IPS-18a (cell line): ENCODE measurements around the gene ITM2B.
A peak's percentile ranks its signal among the peaks of the same experiment; 100 is the strongest.
"Not testable (repeated sequence)": the region's sequence is repeated elsewhere in the genome, so short reads cannot be mapped to it uniquely, and the experiment has no call there.

Experiments used
- H3K27ac ChIP-seq: one replicate; pipeline ENCODE4 v1.5.1; 2013; ENCODE audit warnings: low read length
- H3K27me3 ChIP-seq: one replicate; pipeline ENCODE4 v1.6.1; 2013; ENCODE audit warnings: mild to moderate bottlenecking, low read length; ENCODE audit not compliant: control insufficient read depth, insufficient read depth
- H3K36me3 ChIP-seq: one replicate; pipeline ENCODE4 v1.6.1; 2013; ENCODE audit warnings: low read depth, low read length; ENCODE audit not compliant: control insufficient read depth
- H3K4me1 ChIP-seq: one replicate; pipeline ENCODE4 v1.6.1; 2013; ENCODE audit warnings: low read depth, low read length; ENCODE audit not compliant: control insufficient read depth
- H3K4me3 ChIP-seq: one replicate; pipeline ENCODE4 v1.5.1; 2013; ENCODE audit warnings: low read length
- H3K9ac ChIP-seq: one replicate; pipeline ENCODE4 v1.6.1; 2013; ENCODE audit warnings: mild to moderate bottlenecking, low read length, moderate library complexity
- H3K9me3 ChIP-seq: one replicate; pipeline ENCODE4 v1.6.1; 2013; ENCODE audit warnings: low read depth, low read length; ENCODE audit not compliant: control insufficient read depth

ITM2B gene

DNA sequence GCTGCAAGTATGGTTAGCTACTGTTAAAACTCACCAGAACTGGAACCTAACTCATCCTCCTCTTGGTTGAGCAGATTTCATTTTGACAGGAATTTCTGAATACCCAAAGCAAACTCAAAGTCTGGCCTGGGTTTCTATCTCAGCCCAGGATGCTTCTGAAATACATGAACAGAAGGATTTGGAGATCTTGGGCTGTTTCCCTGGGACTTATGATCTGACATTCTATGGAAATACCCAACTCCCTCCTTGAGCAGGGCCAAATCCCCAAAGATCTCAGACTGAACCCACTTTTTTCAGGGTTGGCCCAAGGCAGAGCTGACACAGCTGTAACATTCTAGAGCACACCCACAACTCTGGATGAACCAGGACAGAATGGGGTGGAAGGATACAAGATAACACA is 1.1 kb upstream of the ITM2B start:
- H3K27ac ChIP-seq, result no peak overlapping the region
- H3K4me1 ChIP-seq, result peaks cover 28% of the 10 kb centered on the region
- no peaks in the 10 kb centered on the region for H3K36me3 ChIP-seq
- peaks cover 18% of the 10 kb centered on the region for H3K27me3 ChIP-seq
- no peaks in the 10 kb centered on the region for H3K9me3 ChIP-seq
- H3K9ac ChIP-seq, result no peak overlapping the region
- peak overlapping the region; percentile 84 for H3K4me3 ChIP-seq

DNA sequence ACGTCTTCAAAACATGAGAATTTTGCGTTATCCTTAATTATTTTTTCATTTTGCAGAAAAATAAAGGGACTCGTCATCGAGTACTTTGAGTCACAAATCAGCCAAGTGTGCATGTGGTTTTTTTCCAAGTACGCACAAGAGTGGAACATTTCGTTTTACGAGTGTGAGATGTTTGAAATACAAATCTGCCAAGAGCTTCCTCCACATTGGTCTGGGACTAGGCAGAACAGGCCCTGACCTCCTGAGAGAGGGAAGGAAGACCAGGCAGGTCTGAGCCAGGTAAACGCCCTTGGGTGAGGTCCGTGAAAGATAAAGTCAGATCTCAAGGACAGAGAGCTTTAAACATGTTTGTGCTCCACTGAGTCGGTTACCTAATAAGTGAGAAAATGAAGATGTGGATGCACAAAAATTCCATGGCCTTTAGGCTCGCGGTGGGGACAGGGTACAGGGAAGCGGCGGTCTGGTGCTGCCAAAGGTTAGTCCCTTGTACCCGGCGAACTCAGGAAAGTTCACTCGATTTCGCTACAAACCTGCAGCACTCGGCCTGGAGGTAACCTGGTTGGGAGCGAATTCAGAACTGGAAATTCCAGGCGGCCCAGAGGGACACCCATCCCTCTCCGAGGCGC is 473 bp upstream of the ITM2B start:
- Histone ChIP-seq H3K27ac (no peak overlapping the region), H3K36me3 (no peaks in the 10 kb centered on the region), H3K4me1 (peaks cover 34% of the 10 kb centered on the region), H3K9me3 (no peaks in the 10 kb centered on the region), H3K9ac (peak overlapping the region; percentile 87), H3K4me3 (peak overlapping the region; percentile 84), H3K27me3 (peaks cover 18% of the 10 kb centered on the region)

DNA sequence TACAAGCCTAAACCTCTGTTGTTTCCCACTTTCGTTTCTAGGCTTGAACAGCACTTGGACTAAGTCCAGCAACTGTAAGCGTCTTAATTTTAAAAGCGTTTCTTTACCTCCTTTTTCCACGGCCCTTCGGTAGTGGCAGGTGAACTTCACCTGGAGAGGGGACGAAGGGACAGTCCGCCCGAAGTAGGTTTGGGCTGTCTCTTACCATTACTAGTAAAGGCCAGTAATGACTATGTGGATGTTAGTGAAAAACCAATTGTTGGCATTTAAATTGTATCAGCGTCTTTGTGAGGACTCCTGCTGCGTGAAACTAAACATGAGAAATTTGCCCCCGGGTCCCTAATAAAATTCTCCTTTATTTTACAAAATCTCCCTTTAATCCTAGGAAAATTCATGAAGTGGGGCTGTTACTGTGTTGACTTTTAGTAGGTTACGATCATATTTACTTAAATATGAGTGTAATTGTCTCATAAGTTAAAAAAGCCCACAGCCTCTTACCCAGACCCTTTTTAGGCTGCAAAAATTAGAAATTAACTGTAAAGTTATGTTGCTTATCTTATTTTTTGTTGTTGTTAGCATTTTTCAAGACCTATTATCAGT is 983 bp downstream of the ITM2B start:
- peaks cover 44% of the 10 kb centered on the region for H3K4me1 ChIP-seq
- H3K9ac ChIP-seq, result peak overlapping the region; percentile 87
- no peak overlapping the region for H3K27ac ChIP-seq
- H3K9me3 ChIP-seq, result no peaks in the 10 kb centered on the region
- H3K4me3 ChIP-seq, result peak overlapping the region; percentile 84
- H3K36me3 ChIP-seq, result no peaks in the 10 kb centered on the region
- peaks cover 18% of the 10 kb centered on the region for H3K27me3 ChIP-seq

DNA sequence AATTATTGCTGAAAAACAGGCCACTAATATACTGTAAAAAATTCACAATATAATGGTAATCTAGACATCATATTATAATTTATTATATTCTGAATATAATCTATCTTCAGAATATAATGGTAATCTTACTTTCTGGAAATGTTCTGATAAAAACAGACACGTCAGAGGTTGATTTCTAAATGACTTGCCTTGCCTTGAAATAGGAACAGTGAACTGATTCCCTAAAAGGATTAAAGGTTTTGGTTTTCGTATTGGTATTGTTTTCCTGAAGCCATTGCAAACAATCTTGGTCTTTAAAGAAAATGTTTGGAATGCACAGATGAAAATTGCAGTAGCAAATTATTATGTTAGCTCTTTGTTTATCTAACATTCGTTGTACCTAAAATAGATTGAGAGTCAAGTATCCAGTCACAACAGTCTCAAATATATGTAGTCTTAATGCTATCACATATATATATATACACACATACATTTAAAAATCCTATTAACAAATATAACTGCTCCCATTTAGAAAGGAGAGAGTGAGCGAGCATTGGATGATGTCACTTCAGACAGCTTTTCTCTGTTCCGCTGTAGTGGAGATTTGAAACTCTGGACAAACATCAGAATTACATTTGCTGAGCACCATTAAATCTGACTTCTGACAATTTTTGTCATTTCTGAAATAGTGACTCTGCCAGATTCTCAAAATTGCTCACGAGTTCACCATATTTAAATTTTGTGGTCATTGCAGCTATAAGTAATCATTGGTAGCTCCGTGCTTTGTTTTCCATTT is 1.7 kb downstream of the ITM2B start:
- H3K27me3 ChIP-seq, result peaks cover 18% of the 10 kb centered on the region
- H3K27ac ChIP-seq, result no peak overlapping the region
- no peaks in the 10 kb centered on the region for H3K9me3 ChIP-seq
- H3K4me3 ChIP-seq, result peak overlapping the region; percentile 84
- peak overlapping the region; percentile 87 for H3K9ac ChIP-seq
- peaks cover 44% of the 10 kb centered on the region for H3K4me1 ChIP-seq
- no peaks in the 10 kb centered on the region for H3K36me3 ChIP-seq

DNA sequence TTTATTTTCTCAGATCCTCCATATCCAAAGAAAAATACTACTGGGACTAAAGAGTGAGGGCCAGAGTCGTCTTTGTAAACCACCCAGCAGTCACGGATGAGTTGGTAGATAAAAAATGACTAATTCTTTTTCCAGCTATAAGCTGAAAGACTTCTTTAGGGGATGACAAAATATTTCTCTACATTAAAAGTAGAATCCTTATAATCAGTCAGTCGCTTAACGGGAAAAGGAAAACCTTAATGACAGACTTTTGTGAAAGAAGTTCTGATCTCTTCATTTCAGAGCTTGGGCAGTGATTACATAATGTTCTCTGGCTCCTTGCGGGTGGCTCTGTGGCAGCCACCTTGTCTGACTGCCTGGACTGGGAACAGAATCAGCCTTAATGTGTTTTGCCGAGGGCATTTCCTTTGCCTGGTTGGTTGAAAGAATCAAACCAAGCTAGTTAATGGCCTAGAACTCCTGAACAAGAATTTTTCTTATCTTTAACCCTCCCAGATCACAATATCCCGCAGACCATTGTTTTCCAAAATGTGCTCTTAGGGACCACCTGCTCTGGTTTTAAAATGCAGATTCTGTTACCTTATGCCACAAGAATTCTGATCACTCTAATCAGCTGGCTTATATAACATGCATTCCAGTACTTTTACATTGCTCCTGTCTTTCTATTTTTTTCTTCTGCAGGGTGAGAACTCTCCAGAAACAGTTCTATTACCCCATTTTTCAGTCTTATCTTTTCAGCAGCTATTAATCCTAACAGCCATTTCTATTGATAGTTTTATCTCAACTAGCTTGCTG is 2.5 kb downstream of the ITM2B start:
- peaks cover 18% of the 10 kb centered on the region for H3K27me3 ChIP-seq
- peak overlapping the region; percentile 14 for H3K9ac ChIP-seq
- peak overlapping the region; percentile 2 for H3K27ac ChIP-seq
- H3K4me3 ChIP-seq, result peak overlapping the region; percentile 84
- H3K36me3 ChIP-seq, result no peaks in the 10 kb centered on the region
- H3K9me3 ChIP-seq, result no peaks in the 10 kb centered on the region
- H3K4me1 ChIP-seq, result peaks cover 44% of the 10 kb centered on the region

DNA sequence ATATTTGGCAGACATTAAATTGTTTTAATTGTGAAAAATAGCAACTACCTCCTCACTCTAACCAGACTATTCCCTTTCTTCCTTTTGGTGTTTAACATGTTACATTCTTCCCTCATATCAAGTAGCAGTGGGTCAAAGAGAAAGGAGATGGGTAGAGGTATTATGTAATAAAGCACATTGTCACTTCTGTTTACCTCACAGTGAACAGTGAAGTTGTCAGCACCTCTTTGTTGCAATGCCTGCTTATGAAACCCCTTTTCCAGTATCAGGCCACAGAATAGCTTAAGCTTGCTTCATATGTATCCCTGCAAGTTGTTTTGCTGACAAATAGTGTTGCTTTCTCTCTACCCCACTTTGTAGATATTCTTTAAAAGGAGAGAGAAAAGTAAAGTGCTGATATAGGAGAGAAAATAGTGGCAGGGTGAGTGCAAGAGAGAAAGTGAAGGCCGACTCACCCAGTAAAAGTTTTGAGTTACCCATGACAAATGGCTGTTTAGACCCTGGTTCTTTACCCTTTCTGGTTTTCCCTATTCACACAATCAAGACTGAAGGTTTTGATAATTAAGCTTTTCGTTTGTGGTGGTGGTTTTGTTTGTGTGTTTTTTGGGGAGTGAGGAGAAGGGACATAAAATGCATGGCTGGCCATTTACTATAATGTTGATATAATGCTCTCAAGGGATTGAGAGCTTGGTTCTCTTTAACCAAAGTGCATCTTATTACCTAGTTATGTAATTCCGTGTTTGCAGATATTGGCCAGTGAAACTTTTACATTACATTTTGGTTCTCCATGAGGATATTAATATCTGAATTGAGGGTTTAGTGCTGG is 3.7 kb downstream of the ITM2B start:
- Histone ChIP-seq H3K27me3 (peaks cover 9% of the 10 kb centered on the region), H3K4me3 (peak overlapping the region; percentile 19), H3K9me3 (no peaks in the 10 kb centered on the region), H3K27ac (peak overlapping the region; percentile 16), H3K9ac (no peak overlapping the region), H3K36me3 (no peaks in the 10 kb centered on the region), H3K4me1 (peaks cover 44% of the 10 kb centered on the region)

DNA sequence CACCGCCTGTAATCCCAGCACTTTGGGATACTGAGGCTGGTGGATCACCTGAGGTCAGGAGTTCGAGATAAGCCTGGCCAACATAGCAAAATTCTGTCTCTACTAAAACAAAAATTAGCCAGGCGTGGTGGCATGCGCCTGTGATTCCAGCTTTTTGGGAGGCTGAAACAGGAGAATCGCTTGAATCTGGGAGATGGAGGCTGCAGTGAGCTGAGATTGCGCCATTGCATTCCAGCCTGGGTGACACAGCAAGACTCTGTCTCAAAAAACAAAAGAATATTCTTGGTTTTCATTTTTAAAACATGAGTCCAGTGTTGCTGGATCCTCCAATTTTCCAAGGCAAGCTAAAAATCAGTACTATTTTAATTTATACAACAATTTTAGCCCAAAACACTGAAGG is 6.4 kb downstream of the ITM2B start:
- H3K9ac ChIP-seq, H3K27ac ChIP-seq, H3K27me3 ChIP-seq, H3K36me3 ChIP-seq, H3K4me3 ChIP-seq, H3K9me3 ChIP-seq: not testable (repeated sequence)
- H3K4me1 ChIP-seq, result peaks cover 40% of the 10 kb centered on the region

- Histone ChIP-seq H3K4me3 (no peak overlapping the region), H3K4me1 (peaks cover 19% of the 10 kb centered on the region), H3K27me3 (no peaks in the 10 kb centered on the region)
Observed at GRCh38 chr13:48241651-48242050, 8.6 kb downstream of the ITM2B start.

GRCh38 chr13:48242677-48243076 is 9.7 kb downstream of the ITM2B start:
- no peak overlapping the region for H3K9ac ChIP-seq
- H3K4me1 ChIP-seq, result peaks cover 8% of the 10 kb centered on the region
- no peak overlapping the region for H3K27ac ChIP-seq
- H3K36me3 ChIP-seq, result no peaks in the 10 kb centered on the region
- no peak overlapping the region for H3K4me3 ChIP-seq
- H3K27me3 ChIP-seq, result no peaks in the 10 kb centered on the region
- H3K9me3 ChIP-seq, result no peaks in the 10 kb centered on the region

More at GRCh38 chr13:48241651-48242050, 8.6 kb downstream of the ITM2B start:
- H3K36me3 ChIP-seq, result no peaks in the 10 kb centered on the region
- H3K9me3 ChIP-seq, result no peaks in the 10 kb centered on the region
- H3K9ac ChIP-seq, result no peak overlapping the region
- H3K27ac ChIP-seq, result no peak overlapping the region

- no peaks in the 10 kb centered on the region for H3K27me3 ChIP-seq
- H3K4me3 ChIP-seq, result no peak overlapping the region
- H3K36me3 ChIP-seq, result no peaks in the 10 kb centered on the region
- H3K9me3 ChIP-seq, result no peaks in the 10 kb centered on the region
- H3K9ac ChIP-seq, result no peak overlapping the region
- H3K4me1 ChIP-seq, result no peaks in the 10 kb centered on the region
- no peak overlapping the region for H3K27ac ChIP-seq
Observed at GRCh38 chr13:48244159-48244558, 11.2 kb downstream of the ITM2B start.

GRCh38 chr13:48246102-48246501 is 13.1 kb downstream of the ITM2B start:
- Histone ChIP-seq H3K4me1 (no peaks in the 10 kb centered on the region), H3K36me3 (no peaks in the 10 kb centered on the region), H3K27me3 (no peaks in the 10 kb centered on the region), H3K9me3 (no peaks in the 10 kb centered on the region), H3K27ac (no peak overlapping the region), H3K4me3 (no peak overlapping the region), H3K9ac (no peak overlapping the region)
